ENCODE results near the gene NECTIN1.

NECTIN1 gene

DNA sequence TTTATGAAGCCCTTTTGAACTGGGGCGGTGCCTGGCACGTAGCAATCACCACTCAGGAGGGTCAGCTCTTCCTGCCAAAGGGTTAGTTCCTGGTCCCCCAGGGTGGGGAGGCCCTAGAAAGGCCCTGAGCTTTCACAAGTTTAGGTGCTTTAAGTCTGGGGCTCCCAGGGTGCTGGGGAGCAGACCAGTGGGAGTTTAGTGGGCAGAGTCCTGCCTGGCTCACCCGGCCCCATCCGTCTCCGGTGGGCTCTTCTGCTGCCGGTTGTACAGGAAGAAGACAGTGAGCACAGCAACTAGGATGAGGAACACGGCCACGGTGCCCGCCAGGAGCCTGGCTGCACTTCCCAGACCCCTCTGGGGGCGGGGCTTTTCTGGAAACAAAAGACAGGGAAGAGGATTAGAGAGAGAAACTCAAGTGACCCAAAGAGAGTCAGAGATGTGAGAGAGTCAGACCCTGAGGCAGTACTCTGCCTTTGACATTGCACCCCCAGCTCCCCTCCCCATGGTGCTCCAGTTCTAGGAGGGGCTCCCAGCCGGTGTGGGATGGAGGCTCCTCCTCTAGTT lies 89.3 kb downstream of the NECTIN1 start:
- no peak for DNase-seq

DNA sequence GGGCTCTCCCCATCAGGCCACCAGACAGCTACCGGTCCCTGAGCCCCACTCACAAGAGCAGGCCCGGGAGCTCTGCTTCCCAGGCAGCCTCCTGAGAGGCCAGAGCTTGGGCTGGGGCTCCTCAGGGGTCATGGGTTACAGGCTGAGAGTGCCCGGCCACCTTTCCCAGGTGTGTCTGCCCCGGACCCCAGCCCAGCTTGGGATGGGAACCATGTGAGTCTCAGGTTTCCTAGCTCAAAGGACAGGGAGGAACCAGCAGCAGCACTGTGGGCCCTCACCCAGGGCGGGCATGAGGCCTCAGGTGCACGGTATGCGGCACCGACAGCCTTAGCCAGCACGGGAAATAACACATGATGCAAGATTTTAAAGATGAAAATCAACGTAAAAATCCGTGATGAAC lies 90.1 kb downstream of the NECTIN1 start:
- DNase-seq, result no peak

DNA sequence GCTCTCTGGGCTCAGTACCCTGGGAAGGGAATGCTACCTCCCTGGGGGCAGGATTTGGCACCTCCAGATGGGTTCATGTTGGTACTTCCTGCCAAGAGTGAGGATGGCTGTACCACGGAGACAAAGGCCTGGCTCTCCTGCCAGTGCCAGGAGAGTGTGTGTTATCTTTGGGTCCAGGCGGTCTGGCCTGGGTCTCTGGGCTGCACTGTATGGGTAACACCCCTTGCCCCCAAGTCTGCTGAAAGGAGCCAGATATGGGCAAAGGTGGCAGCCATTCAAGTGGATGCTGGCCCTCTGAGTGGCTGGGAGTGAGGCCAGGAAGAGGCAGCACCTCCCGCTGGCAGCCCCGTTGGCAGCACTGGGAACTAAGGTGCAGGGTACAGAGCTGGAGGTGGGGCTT lies 91.5 kb downstream of the NECTIN1 start:
- no peak for DNase-seq

DNA sequence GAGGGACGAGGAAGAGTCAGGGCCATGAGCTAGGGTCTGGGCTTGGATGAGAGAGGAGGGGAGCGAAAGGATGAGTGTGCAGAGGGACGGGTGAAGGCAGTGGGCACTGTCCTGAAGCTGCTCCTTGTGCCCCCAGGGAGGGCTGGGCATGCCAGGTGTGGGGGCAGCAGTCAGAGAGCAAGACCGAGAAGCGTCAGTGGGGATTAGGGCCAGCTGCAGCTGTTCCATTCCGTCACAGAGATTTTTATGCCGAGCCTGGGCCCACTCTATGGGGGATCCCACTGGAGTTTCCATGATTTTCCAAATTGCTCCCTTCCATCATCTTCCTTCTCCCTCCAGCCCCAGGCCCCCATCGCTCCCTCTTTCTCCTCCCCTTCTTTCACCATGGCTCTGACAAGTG lies 93.2 kb downstream of the NECTIN1 start:
- no peak for DNase-seq

DNA sequence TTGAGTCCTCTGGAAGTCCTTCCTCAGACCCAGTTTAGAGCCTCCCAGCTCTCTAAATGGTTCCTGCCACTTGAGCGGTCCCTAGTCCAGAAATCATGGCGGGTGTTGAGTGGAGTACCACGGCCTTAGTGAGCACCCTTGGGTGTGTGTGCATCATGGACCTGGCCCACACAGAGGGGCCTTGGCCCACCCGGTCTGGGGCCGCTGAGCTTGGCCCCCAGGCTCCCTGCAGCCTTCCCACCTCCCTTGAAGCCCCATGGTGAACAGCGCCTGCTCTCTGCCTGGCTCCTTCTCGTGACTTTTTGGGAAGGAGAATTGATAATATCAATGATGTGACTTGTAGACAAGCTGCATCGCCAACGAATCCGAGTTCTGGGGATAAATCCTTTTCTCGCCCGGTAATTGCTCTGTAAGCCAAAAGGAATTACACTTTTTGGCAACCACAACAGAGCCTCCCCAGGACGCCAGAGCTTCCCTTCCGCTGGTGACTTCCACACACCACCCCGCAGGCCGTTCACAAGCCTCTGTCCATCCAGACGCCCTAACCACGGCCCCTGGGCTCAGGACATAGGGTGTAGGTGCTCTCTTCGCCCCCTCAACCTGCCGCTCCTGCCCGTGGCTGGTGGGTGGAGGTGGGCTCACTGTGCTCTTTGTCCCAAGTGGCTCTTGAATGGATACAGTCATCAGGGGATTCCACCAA lies 93.8 kb downstream of the NECTIN1 start:
- no peak for DNase-seq

DNA sequence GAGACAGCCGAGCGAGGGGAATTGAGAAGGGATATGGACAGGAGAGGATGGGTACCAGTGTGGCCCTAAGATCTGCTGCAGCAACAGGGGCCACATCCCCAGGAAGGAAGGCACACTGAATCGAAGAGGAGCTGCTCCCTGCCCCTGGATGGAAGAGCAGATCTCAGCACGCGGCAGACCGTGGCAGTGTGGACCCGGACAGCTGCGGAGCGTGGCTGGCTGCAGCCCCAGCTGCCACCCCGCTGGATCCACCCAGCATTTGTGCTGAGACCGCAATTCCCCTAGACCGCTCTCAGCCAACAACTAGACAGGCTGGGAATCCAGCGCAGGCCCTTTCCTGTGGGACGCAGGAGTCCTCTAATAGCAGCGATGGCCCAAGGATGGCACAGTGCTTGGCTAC lies 94.7 kb downstream of the NECTIN1 start:
- DNase-seq, result no peak

DNA sequence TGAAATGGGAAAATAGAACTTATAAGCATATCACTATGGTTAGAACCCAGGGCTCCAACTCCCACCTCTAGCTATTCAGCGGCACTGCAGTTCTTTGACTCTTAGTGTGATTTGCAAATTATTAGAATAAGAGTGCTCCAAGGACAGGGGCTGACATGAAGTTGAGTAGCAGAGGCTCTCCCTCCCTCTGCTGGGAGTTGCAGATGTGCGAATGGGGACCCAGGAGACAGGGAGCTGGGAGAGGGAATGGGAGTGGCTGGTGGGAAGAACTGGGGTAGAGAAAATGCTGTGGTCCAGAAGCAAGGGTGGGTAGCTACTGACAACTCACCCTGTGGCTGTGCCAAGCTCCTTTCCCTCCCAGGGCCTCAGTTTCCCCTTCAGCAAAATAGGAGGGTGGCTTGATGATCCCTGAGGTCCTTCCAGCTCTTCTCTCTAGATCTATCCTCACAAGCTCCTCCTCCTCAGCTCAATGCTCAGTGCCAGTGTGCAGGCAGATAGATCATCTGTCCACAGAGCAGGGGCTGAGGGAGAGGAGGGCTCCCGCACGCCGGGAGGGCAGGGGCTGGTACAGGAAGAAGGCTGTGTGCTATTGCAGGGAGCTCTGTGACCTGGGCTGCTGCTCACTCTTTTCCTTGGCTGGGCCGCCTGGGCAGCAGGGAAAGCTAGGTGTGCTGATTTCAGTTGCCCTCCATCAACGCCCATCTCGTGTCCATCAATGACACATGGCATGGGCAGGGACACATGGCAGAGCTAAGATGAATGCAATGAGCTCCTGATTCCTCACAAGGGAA lies 99.0 kb downstream of the NECTIN1 start:
- no peak for DNase-seq

DNA sequence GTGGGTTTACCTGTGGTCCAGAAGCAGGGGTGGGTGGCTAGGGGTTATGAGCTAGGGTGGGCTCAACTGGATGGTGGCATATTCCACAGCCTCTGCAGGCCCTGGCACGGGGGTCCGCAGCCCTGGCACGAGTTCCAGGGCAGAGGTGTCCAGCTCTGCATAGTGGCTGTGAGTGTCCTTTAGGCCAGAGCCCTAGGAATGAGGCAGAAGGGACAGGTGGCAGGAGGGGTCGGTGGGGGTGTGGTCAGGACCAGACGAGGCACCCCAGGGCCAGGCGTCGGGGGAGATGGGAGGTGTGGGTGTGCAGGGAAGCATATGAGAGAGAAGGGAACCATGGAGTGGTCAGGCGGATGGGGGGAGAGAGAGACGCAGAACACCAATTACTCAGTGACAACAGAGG lies 99.9 kb downstream of the NECTIN1 start:
- no peak for DNase-seq

DNA sequence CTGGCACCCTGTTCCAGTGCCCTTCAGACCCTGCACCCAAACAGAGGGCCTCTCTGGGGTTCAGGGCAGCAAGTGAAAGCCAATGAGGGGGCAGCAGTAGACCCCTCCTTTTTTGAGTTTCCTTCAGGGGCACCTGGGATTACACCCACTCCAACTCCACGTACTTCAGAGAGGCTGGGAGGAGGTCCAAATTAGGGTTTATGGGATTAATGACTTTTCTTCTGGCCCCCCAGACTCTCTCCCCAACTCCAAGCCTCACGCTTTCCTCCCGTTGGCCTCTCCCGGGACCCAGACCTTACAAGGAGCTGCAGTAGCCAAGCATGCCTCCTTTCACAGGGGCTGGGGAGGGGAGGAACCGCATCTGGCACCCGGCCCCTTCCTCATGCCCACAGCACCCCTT lies 101.7 kb downstream of the NECTIN1 start:
- no peak for DNase-seq

DNA sequence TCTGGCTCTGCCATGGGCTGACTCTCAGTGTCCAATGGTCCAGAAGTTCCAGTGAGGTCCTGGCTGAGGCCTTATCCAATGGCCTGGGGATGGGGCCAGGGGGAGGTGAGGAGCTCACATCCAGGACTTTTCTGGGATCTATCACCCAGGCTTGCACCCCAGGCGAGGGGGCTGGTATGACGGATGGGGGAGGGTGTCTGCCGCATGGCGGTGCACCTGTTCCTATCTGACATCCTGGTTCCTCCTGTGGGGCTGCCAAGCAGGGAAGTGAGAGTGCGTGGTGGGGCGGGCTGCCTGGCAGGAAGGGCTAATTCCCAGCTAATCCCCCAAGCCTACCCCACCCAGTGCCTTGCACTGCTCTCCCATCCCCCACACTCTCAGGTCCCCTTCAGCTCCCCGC lies 102.1 kb downstream of the NECTIN1 start:
- no peak for DNase-seq

DNA sequence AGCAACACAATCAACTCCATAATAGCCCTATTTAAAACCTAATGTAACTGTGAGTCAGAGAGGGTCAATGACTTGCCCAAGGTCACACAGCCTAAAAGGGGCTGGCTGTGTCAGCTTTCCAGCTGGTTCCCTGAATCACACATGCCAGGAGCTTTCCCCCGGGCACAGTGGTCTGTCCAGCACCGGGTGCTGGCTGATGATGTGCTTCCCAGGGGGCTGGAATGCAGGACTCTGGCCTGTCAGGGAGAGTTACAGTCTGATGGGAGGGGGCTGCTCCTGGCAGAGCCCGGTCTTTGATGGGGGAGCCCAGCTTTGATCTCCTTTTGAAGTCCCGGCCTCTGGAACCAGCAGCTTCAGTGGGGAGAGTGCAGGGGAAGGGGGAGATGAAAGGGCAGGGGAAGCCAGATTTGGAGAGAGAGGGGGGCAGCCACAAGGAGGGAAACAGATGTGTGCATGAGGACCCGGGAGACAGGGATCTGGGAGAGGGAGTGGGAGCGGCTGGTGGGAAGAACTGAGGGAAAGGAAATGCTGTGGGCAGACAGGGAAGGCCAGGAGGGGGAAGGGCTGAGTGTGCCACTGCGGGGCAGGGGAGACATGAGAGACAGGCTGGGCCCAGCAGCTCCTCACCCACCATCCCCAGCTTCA lies 102.7 kb downstream of the NECTIN1 start:
- no peak for DNase-seq

DNA sequence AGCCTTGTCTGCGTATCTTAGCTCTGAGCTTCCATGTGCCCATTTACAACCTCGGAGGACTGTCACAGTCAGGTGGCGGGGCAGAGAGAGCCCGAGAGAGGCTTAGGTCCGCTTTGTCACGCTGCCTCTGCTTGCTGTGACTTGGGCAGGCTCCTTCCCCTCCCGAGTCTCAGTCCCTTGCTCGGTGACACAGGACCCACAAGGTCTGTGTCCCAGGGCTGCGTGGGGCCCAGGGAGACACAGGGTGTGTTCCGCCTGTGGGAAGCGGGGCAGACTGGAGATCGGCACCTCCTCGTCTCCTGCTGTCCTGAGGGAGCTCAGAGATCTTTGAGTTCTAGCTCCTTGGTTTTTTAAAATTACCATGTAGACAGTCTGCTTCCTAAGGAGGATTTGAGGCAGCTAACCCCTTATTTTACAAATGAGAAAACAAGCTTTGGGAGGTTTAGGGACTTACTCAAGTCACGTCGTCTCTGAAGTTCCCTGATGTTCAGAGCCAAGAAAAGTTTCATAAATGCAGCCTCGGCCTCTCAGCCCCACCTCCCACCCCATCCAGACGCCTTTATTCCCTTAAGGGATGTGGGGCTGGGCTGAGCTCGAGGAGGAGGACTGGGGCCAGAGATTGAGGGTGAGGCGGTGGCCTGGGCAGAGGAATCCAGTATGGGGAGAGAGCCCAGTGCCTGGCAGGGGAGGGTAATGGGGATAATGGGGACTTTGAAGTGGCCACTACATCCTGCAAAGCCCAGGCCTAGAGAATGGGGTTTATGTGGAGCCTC lies 103.6 kb downstream of the NECTIN1 start:
- no peak for DNase-seq

DNA sequence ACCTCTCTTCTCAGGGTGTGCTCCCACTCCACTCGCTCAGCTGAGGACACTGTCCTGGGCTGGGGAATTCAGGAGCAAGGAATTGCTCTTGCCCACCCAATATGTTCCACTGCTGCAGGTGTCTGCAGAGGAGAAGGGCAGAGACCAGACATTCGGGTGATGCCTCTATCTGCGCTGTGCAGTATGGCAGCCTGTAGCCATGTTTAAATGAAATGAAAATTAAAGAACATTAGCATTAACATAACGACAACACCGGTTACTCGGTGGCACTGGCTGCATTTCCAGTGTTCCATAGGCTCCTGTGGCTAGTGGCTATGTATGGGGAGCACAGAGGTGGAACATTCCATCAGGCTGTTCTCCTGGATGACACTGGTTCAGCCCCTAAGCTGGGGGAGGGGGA lies 104.4 kb downstream of the NECTIN1 start:
- no peak for DNase-seq

DNA sequence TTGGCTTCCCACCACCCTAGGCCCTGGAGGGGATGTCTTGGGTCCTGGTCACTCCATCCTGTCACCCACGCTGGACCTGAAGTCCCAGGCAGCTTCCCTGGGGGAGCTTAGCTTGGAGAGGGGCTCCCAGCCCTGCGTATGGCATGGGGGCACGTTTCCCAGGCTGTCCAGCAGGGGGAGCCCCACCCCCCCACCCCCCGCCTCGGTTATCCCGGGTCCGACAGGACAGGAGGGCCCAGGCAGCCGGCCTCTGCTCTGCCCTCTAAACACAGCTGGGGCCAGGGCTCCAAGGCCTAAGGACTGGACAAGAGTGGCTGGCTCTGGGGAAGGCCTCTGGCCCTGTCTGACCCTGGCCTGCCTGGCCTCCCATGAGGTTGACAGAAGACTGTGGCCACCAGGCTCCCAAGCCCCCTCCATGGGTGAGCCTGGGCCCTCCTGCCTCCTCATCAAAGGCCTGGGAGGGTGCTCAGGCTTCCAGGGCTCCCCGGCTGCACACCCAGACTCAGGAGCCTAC lies 104.8 kb downstream of the NECTIN1 start:
- no peak for DNase-seq

DNA sequence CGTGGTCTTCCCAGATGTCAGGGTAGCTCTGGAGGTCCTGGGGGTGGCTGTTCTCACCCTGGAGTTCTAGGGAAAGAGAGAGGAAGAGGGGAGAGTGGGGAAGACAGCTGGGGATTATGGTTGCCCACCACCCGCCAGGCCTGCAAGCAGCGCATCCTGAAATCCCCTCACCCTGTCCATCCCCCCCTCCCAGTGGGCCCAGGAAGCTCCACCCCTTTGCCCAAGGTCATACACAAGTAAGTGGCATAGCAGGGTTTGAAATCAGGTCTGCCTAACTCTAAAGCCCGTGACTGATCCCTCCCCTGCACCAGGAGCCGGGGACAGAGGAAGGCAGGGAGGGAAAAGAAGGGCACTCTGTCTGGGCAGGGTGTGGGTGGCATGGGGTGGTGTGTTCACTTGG lies 105.3 kb downstream of the NECTIN1 start:
- DNase-seq, result no peak

DNA sequence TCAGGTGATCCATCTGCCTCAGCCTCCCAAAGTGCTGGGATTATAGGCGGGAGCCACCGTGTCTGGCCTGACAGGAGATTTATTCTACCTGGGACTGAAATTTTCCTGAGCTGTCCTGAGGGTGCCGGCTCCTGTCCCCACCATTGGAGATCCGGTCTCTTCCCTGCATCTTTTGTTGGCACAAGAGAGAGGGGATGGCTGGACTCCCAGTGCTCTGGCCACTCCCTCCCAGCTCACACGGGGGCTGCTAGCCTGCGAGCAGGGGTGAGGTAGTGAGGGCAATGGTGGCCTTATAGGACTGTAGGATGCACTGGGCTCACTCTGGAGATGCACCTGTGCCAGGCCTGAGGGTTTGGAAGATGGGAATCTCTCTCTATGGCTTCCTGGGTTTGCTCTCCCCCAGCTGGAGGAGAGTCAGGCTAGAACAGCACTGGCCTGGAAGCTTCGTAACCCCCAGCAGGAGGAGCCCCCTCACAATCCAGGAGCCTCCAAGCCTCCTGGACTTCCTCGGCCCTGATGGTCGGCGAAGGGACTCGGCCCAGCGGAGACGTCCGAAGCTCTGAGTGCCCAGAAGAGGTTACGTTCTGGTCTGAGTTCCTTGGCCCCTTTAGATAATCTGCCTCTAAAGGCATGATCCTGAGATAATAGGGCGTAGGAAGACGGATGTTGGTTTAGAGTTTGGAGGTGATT lies 106.4 kb downstream of the NECTIN1 start:
- DNase-seq, result no peak

DNA sequence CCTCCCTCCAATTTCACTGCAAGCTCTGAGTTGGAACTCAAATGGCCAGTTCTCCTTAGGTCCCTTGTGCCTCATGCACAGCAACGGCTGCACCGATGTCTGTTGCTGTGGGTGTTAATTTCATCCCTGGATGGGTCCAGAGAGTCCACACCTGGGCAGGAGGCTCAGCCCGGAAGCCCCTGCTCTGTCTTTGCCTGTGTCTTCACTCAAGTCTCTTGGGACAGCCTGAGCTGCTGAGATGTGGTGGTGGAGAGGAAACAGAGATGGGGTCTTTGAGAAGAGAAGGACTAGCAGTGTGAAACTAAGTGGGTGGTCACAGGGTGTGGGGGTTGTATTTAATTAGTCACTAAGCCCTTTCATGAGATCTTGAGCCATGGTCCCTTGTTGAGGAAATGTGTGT lies 109.3 kb downstream of the NECTIN1 start:
- DNase-seq, result no peak

DNA sequence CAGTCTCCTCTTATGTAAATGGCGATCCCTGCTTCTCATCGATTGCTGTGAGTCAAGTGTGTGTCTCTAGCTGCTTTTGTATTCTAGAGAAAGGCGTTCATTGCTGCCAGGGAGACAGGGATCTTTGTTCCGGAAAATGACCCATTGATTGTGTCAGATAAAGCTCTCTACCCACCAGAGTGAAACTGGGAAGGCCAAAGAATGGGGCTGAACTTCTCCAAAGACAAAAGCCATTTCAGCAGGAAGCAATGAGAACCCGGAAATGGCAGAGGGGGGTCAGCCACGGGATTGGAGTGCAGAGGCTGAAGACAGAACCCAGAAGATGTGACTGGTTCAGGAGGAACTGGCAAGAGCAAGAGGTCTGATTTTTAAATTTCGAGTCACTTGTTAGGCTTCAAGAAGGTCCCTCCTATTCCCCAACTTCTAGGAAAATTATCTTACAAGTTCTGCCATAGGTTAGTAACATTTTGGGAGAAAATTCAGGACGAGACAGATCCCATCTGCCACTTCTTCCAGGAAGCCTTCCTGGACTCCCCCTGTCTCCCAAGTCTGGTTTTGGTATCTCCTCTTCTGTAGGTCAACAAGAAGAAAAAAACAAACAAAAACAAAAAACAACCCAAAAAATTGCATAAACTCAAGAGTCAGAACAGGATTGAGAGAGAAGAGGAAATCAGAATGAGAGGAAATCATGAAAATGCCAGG lies 110.6 kb downstream of the NECTIN1 start:
- no peak for DNase-seq

DNA sequence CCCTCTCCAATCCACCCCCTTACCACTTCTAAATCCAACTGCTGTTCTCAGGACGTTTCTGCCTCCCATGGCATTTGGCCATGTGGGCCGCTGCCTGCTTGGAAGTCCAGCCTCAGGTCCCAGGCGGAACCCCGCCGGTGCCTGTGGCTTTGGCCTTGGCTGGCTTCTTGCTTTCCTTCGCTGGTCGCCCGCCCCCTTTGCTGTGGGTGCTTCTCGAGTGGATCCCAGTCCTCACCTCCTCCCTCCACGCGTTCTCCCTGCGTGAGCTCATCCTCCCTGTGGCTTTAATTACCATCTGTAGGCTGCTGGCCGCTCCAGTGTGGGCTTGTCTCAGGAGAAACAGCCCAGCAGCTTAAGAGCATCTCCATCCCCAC lies 111.7 kb downstream of the NECTIN1 start:
- DNase-seq, result no peak

DNA sequence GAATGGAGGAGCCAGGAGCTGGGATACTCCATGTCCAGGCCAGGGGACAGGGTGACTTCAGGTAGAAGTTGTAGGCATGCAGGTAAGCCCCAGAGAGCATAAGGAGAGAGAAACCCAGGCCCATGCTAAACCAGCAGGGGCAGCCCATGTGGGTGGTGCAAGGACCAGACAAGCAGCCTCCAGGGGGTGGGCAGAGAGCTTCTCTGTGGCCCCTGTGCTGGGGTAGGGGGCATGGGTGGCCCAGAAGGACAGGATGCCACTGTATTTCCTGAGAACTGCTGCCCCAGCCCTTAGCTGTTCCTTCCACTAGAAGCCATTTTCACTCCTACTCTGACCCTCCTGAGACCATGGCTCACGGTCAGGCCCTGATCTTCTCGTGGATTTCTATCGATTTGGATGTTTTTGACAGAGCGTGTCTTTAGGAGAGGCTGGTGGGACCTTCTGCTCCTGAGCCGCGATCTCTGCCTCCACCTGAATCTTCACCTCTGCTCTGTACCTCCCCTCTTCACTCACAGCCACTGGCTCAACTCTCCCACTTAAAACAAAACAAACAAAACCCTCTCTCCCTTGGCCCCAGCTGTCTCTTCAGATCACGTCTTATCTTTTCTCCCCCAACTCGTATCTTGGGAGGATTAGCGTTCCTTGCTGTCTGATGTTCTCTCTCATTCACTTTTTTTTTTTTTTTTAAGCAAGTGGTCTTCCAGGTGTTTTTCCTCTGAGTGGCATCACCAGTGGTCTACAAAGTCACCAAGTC lies 112.2 kb downstream of the NECTIN1 start:
- no peak for DNase-seq

DNA sequence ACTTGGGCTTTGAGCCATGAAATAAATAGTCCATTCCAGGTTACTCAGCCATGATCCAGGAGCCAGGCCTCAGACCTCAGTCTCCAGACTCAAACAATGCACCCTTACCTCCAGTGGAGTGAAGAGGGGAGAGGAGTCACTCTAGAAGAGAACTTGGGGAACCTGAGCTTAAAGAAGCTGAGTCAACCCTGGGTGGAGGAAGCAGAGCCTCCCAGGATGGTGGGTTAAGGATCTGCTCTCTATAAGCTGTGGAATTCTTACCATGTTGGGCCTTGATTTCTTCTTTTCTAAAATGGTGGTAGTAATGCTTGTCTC lies 113.2 kb downstream of the NECTIN1 start:
- no peak for DNase-seq

All from central memory CD4-positive, alpha-beta T cell (primary cell).